Measurements from ENCODE around the gene ABCA12. TPM values are rescaled to one million over a fixed set of nuclear protein-coding genes. Genes with fewer than 3 reads are reported as not detected.
A peak's percentile ranks its signal among the peaks of the same experiment; 100 is the strongest.

Gene ABCA12
- total RNA-seq, 2 donors from 2014 or later = 0.68 to 1.1 TPM

GRCh38 chr2:215137741-215138340, 585 bp downstream of the ABCA12 start:
- no peaks in the 10 kb centered on the region for H3K9me3 ChIP-seq
- peak; percentile 45 for DNase-seq (ENCODE audit: low spot score)
- 22% methylated on average over 6 of the region's 6 CpGs for WGBS
- intact Hi-C loops (cut with DNase I) = no loop called here
- no peaks in the 10 kb centered on the region for H3K4me1 ChIP-seq (replicated peaks)
- TF ChIP-seq POLR2AphosphoS5 (IDR thresholded peaks at IDR 0.05) (peak; percentile 47), POLR2A (IDR thresholded peaks at IDR 0.05) (no peak)
- H3K27me3 ChIP-seq (replicated peaks; ENCODE audit: insufficient read depth) = no peaks in the 10 kb centered on the region
- H3K36me3 ChIP-seq = no peaks in the 10 kb centered on the region
- no peak overlapping the region for H3K27ac ChIP-seq
- H3K4me3 ChIP-seq = no peak overlapping the region

GRCh38 chr2:215137329-215137686, 1.1 kb downstream of the ABCA12 start:
- 45% methylated on average over 3 of the region's 3 CpGs for WGBS
- H3K36me3 ChIP-seq = no peaks in the 10 kb centered on the region
- H3K4me1 ChIP-seq (replicated peaks) = no peaks in the 10 kb centered on the region
- H3K4me3 ChIP-seq = no peak overlapping the region
- no peak overlapping the region for H3K27ac ChIP-seq
- no peak for TF ChIP-seq POLR2A (IDR thresholded peaks at IDR 0.05)
- TF ChIP-seq POLR2AphosphoS5 (IDR thresholded peaks at IDR 0.05) = no peak
- no peak for TF ChIP-seq CTCF (IDR thresholded peaks at IDR 0.05)
- no peak for DNase-seq (ENCODE audit: low spot score)
- intact Hi-C loops (cut with DNase I) = no loop called here
- no peaks in the 10 kb centered on the region for H3K9me3 ChIP-seq
- no peaks in the 10 kb centered on the region for H3K27me3 ChIP-seq (replicated peaks; ENCODE audit: insufficient read depth)

GRCh38 chr2:215136669-215137328, 1.6 kb downstream of the ABCA12 start:
- no peaks in the 10 kb centered on the region for H3K27me3 ChIP-seq (replicated peaks; ENCODE audit: insufficient read depth)
- WGBS = 40% methylated on average over 3 of the region's 3 CpGs
- no peaks in the 10 kb centered on the region for H3K9me3 ChIP-seq
- DNase-seq (ENCODE audit: low spot score) = no peak
- no peak for TF ChIP-seq POLR2A (IDR thresholded peaks at IDR 0.05)
- no peak for TF ChIP-seq CTCF (IDR thresholded peaks at IDR 0.05)
- TF ChIP-seq POLR2AphosphoS5 (IDR thresholded peaks at IDR 0.05) = no peak
- no peak overlapping the region for H3K4me3 ChIP-seq
- no peaks in the 10 kb centered on the region for H3K36me3 ChIP-seq
- intact Hi-C loops (cut with DNase I) = no loop called here
- H3K27ac ChIP-seq = no peak overlapping the region
- no peaks in the 10 kb centered on the region for H3K4me1 ChIP-seq (replicated peaks)

- DNase-seq (ENCODE audit: low spot score) = no peak
- no peaks in the 10 kb centered on the region for H3K36me3 ChIP-seq
- intact Hi-C loops (cut with DNase I) = no loop called here
- H3K4me3 ChIP-seq = no peak overlapping the region
- no peaks in the 10 kb centered on the region for H3K9me3 ChIP-seq
- H3K4me1 ChIP-seq (replicated peaks) = no peaks in the 10 kb centered on the region
- H3K27ac ChIP-seq = no peak overlapping the region
- TF ChIP-seq POLR2A (IDR thresholded peaks at IDR 0.05) (no peak), CTCF (IDR thresholded peaks at IDR 0.05) (no peak), POLR2AphosphoS5 (IDR thresholded peaks at IDR 0.05) (no peak)
- no peaks in the 10 kb centered on the region for H3K27me3 ChIP-seq (replicated peaks; ENCODE audit: insufficient read depth)
- WGBS = 69% methylated on average over 3 of the region's 3 CpGs
These were observed 18.0 kb downstream of the ABCA12 start for GRCh38 chr2:215120401-215120800.

- no peak overlapping the region for H3K4me3 ChIP-seq
- no peaks in the 10 kb centered on the region for H3K36me3 ChIP-seq
- intact Hi-C loops (cut with DNase I) = no loop called here
- H3K9me3 ChIP-seq = no peaks in the 10 kb centered on the region
- TF ChIP-seq POLR2A (IDR thresholded peaks at IDR 0.05) (no peak), POLR2AphosphoS5 (IDR thresholded peaks at IDR 0.05) (no peak), CTCF (IDR thresholded peaks at IDR 0.05) (no peak)
- no peaks in the 10 kb centered on the region for H3K4me1 ChIP-seq (replicated peaks)
- 97% methylated on average over 2 of the region's 2 CpGs for WGBS
- DNase-seq (ENCODE audit: low spot score) = no peak
- H3K27ac ChIP-seq = no peak overlapping the region
- no peaks in the 10 kb centered on the region for H3K27me3 ChIP-seq (replicated peaks; ENCODE audit: insufficient read depth)
These were observed 18.6 kb downstream of the ABCA12 start for GRCh38 chr2:215119847-215120246.
